Activated CD4-positive, alpha-beta memory T cell treated with anti-CD3 and anti-CD28 coated beads, Interleukin-2, amount 10 ng/mL, durations not matched to agents 7 days and 5 days (primary cell): ENCODE measurements around the gene SLC19A2. TPM values are rescaled to one million over a fixed set of nuclear protein-coding genes. Genes with fewer than 3 reads are reported as not detected.

Source experiments
- total RNA-seq, 2 experiments: library from RNA; stranded (reverse); gene quantifications; one replicate each; pipeline ENCODE4 v1.2.3, GENCODE V29; 2021

The SLC19A2 gene
- total RNA-seq, 2 experiments from 2014 or later: 6.7 to 6.8 TPM

Other genes starting within 250 kb of the SLC19A2 start
- gene NME7, start 118.1 kb downstream of the SLC19A2 start, total RNA-seq: 10 to 100 TPM; 26.1 to 28.3 TPM
- 10 to 100 TPM; 48.1 to 49.3 TPM for gene BLZF1, start 117.7 kb downstream of the SLC19A2 start, total RNA-seq
- gene CCDC181, start 58.5 kb downstream of the SLC19A2 start, total RNA-seq: not detected
- gene F5, start 100.5 kb upstream of the SLC19A2 start, total RNA-seq: 10 to 100 TPM in 1 of 2 experiments, 1 to 10 TPM in 1; 8.9 to 11.0 TPM
- gene SELP, start 144.2 kb upstream of the SLC19A2 start, total RNA-seq: under 1 TPM; 0.45 to 0.83 TPM
- gene SELL, start 225.7 kb upstream of the SLC19A2 start, total RNA-seq: 100 to 1,000 TPM; 297 to 316 TPM
- not detected for gene SELE, start 248.1 kb upstream of the SLC19A2 start, total RNA-seq